Heart left ventricle (tissue), 16 donors: ENCODE data around the gene GLP1R. TPM values are rescaled to one million over a fixed set of nuclear protein-coding genes. Genes with fewer than 3 reads are reported as not detected.

ENCODE experiments used
- ATAC-seq, 4 donors: fragments of 200-7000 bp; cut with Tn5 transposase; one replicate each; pipeline ENCODE4 v1.9.1; 2020 to 2022; ENCODE audit warnings: moderate library complexity in 4 of 4, mild to moderate bottlenecking in 3 of 4, moderate number of reproducible peaks in 1 of 4
- DNase-seq, 5 donors: peaks; one replicate each; pipeline ENCODE4 v3.0.0-alpha.2; 2020
- H3K27ac ChIP-seq, 12 donors: fragments of 200-600 bp; sonication (generic) in 4 of 12; one replicate each; pipeline versions ENCODE4 v1.5.0 to v1.8.0; 2016 to 2022; ENCODE audit warnings: mild to moderate bottlenecking in 2 of 12
- H3K27me3 ChIP-seq, 9 donors: fragments of 200-600 bp; sonication (generic) in 2 of 9; one replicate each; pipeline versions ENCODE4 v1.5.1 to v1.8.0; 2016 to 2022; ENCODE audit warnings: mild to moderate bottlenecking in 3 of 9
- H3K36me3 ChIP-seq, 9 donors: fragments of 200-600 bp; sonication (generic) in 2 of 9; one replicate each; pipeline versions ENCODE4 v1.5.0 to v1.8.0; 2018 to 2022; ENCODE audit warnings: mild to moderate bottlenecking in 2 of 9
- H3K4me1 ChIP-seq, 12 donors: fragments of 200-600 bp; sonication (generic) in 4 of 12; one replicate each; pipeline versions ENCODE4 v1.5.0 to v1.8.0; 2016 to 2022; ENCODE audit warnings: mild to moderate bottlenecking in 3 of 12
- H3K4me3 ChIP-seq, 12 donors: fragments of 200-600 bp; sonication (generic) in 4 of 12; one replicate each; pipeline versions ENCODE4 v1.5.0 to v1.8.0; 2017 to 2022; ENCODE audit warnings: mild to moderate bottlenecking in 9 of 12, moderate library complexity in 4 of 12
- H3K9me3 ChIP-seq, 12 donors: fragments of 200-600 bp; sonication (generic) in 4 of 12; one replicate each; pipeline versions ENCODE4 v1.5.0 to v1.8.0; 2016 to 2022; ENCODE audit warnings: mild to moderate bottlenecking in 1 of 12
- POLR2A ChIP-seq, 2 donors: fragments of 450-650 bp; IDR thresholded peaks; one replicate each; pipeline ENCODE4 v1.6.1; 2017; ENCODE audit warnings: antibody characterized with exemption in 2 of 2, mild to moderate bottlenecking in 2 of 2, moderate library complexity in 2 of 2
- WGBS, 4 donors: extraction: QIAGEN DNeasy Blood & Tissue Kit in 2 of 4; methylation state at CpG; one replicate each; pipeline versions ENCODE4 v1.1.5 to v1.1.7; 2013 to 2018; 5-methylcytosine and 5-hydroxymethylcytosine counted together
- intact Hi-C, 10 donors: fragments of 100-400 bp; cut with DNase I; formaldehyde crosslinking; loops; one replicate each; pipeline versions ENCODE4 v1.11.1 to v1.14.2; 2022
- polyA plus RNA-seq, 2 donors: library from polyadenylated mRNA; stranded (reverse); fragments of 200-250 nt; gene quantifications; one replicate each; pipeline ENCODE4 v1.2.3, GENCODE V29; 2013
- total RNA-seq, 9 donors: library from RNA; depleted of rRNA in 2 of 9; stranded (reverse); fragments of >200 nt in 2 of 9; fragmentation: NEBNext Ultra II Directional in 3 of 9; extraction: Animal tissue kit (Norgen Biotek cat#: 25700) in 3 of 9; gene quantifications; one replicate each; pipeline versions ENCODE4 v1.1.0 to v1.2.4, GENCODE V29; 2016 to 2023
- TF ChIP-seq, protein P1 (sequence below), 12 donors: fragments of 200-600 bp; sonication (generic) in 4 of 12; IDR thresholded peaks; one replicate each; pipeline versions ENCODE4 v1.5.0 to v1.8.0; 2018 to 2022; ENCODE audit warnings: antibody characterized with exemption in 12 of 12, mild to moderate bottlenecking in 5 of 12
- donor health status: ischemic (EF 13 %, LVEDD 7.1; RV severe dilation, severe dysfunction).
- donor health status: healthy with polysubstance abuse.
- donor health status: DM: no; HTN: yes; CAD: no.
- donor health status: DM: no; HTN: no; CAD: no.
- donor health status: ischemic (EF 25% LVEDD 6.9; RV normal size, moderate dysfunction).
- donor health status: ischemic (EF 25% LVEDD 5.7; RV mildly dilated, moderate dysfunction).
- donor health status: healthy.
- donor health status: DM: yes; HTN: yes; CAD: no.
- donor health status: ischemic (EF 35%, LVEDD 5.7; RV mildly dilated, moderate dysfunction).
- donor health status: nonischemic (EF 11% LVEDD 7.7; RV severe dilation, severe dysfunction).
- donor health status: DM: yes; HTN: yes; CAD: no.
- donor health status: PGD.
- donor health status: ischemic (EF 29% LVEDD 5.4; RV normal size, mild dysfunction).
- donor health status: nonischemic (EF 23%, LVEDD 6.1; RV moderate dilation, normal function).

GLP1R gene
- total and polyA plus RNA-seq, 11 donors = 0.25 to 6.4 (median 1.6) TPM

DNA sequence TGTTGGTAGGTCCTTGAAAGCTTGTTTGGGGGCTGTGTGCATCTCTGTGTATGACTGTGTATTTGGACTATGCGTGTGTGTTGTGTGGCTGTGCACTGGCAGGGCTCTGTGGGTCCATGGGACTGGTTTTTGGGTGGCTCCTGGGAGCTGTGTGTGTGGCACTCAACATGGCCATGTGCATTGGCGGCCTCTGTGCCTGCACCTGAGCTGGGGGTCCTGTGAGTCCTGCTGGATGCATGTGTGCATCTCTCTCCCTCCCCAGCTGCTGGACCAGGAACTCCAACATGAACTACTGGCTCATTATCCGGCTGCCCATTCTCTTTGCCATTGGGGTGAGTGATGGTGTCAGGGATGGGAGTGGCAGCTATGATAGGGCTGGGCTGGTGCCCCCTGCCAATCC, 30.1 kb downstream of the GLP1R start:
- no peaks in the 10 kb centered on the region for H3K36me3 ChIP-seq
- DNase-seq = no peak
- H3K9me3 ChIP-seq = no peaks in the 10 kb centered on the region
- WGBS, 4 donors = 77 to 90% (median 88%) methylated on average over 3 of the region's 3 CpGs
- H3K27ac ChIP-seq = no peak overlapping the region
- TF ChIP-seq, protein P1, sequence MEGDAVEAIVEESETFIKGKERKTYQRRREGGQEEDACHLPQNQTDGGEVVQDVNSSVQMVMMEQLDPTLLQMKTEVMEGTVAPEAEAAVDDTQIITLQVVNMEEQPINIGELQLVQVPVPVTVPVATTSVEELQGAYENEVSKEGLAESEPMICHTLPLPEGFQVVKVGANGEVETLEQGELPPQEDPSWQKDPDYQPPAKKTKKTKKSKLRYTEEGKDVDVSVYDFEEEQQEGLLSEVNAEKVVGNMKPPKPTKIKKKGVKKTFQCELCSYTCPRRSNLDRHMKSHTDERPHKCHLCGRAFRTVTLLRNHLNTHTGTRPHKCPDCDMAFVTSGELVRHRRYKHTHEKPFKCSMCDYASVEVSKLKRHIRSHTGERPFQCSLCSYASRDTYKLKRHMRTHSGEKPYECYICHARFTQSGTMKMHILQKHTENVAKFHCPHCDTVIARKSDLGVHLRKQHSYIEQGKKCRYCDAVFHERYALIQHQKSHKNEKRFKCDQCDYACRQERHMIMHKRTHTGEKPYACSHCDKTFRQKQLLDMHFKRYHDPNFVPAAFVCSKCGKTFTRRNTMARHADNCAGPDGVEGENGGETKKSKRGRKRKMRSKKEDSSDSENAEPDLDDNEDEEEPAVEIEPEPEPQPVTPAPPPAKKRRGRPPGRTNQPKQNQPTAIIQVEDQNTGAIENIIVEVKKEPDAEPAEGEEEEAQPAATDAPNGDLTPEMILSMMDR (IDR thresholded peaks at IDR 0.05) = no peak
- no peak for TF ChIP-seq POLR2A (IDR thresholded peaks at IDR 0.05)
- ATAC-seq = no peak
- peaks cover 0 to 10% (median 0%) of the 10 kb centered on the region in 9 donors for H3K27me3 ChIP-seq
- intact Hi-C loops = no loop called here
- H3K4me1 ChIP-seq = no peaks in the 10 kb centered on the region
- H3K4me3 ChIP-seq = no peak overlapping the region

DNA sequence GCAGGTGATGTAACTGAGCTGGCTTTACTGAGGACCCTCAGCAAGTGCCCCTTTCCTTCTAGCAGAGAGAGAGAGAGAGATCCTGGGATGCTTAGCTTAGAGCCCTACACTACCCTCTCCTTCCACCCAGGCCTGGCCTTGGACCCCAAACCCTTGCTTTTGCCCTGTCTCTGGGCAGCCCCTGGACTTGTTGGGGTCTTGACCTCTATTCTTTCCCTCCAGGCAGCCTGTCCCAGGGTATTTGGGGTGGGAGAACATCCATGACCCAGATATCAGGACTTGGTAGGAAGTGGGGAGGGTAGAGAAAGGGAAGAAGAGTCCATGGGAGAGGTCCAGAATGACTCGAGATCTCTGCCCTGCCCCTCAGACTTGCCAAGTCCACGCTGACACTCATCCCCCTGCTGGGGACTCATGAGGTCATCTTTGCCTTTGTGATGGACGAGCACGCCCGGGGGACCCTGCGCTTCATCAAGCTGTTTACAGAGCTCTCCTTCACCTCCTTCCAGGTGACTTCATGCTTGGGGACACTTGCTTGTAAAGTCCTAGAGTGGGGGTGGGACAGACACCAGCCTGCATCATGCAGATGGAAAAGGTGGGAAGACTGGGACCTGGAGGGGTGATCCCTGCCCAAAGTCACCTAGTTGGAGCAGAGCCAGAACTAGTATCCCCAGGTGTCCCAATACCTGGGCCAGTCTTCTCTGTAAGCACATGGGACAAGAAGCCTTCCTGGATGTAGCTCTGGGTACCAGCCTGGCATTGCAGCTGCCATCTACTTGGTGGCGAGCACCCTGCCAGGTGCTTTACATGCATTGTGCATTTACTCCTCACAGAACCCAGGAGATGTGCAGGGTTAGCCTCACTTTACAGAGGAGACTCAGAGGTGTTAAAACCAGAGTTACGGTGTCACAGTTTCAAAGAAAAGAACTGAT, 30.9 kb downstream of the GLP1R start:
- TF ChIP-seq, protein P1 (IDR thresholded peaks at IDR 0.05) = no peak
- TF ChIP-seq POLR2A (IDR thresholded peaks at IDR 0.05) = no peak
- H3K4me3 ChIP-seq = no peak overlapping the region
- 85 to 86% (median 86%) methylated on average over 7 to 8 of the region's 8 CpGs for WGBS, 4 donors
- peaks cover 0 to 11% (median 0%) of the 10 kb centered on the region in 9 donors for H3K27me3 ChIP-seq
- H3K4me1 ChIP-seq = no peaks in the 10 kb centered on the region
- H3K9me3 ChIP-seq = no peaks in the 10 kb centered on the region
- intact Hi-C loops = loop anchor here in 2 of 10 donors (10.0 kb wide), 2 partner anchors 105 to 225 kb away; no protein-coding TSS in a partner anchor
- H3K27ac ChIP-seq = no peak overlapping the region
- DNase-seq = no peak
- no peak for ATAC-seq
- no peaks in the 10 kb centered on the region for H3K36me3 ChIP-seq

DNA sequence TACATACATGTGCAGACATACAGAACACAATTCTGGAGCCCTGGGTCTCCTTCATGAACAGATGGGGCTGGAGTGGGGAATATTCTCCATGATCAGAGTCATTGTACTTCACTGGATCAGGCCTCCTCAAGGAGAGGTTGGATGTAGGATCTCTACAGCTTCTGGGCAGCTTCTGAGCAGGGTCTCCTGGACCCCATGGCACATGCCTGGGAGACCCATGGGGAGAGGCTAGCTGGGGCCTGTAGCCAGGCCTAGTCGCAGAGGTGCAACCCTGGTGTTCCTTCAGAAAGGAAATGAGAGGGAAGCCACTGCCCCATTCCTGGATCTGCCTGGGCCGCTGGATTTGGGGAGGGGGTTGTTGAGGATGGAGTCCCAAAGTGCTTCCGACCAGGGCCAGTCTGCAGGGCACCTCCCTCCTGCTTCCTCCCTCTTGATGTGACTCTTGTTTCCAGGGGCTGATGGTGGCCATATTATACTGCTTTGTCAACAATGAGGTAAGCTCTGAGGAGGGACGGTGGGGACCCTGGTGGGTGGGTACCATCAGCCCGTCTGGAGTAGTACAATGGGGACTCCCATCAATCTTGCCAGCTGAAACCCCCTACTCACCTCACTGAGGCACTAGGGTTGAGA, 31.8 kb downstream of the GLP1R start:
- ATAC-seq (no peak), DNase-seq (no peak)
- Histone ChIP-seq H3K36me3 (no peaks in the 10 kb centered on the region), H3K27ac (no peak overlapping the region), H3K9me3 (no peaks in the 10 kb centered on the region), H3K4me3 (no peak overlapping the region), H3K4me1 (no peaks in the 10 kb centered on the region), H3K27me3 (peaks cover 0 to 11% (median 0%) of the 10 kb centered on the region in 9 donors)
- 68 to 100% (median 86%) methylated on average over 1 to 5 of the region's 5 CpGs for WGBS, 4 donors
- intact Hi-C loops = loop anchor here in 2 of 10 donors (10.0 kb wide), 2 partner anchors 106 to 224 kb away; no protein-coding TSS in a partner anchor
- no peak for TF ChIP-seq POLR2A (IDR thresholded peaks at IDR 0.05)
- TF ChIP-seq, protein P1 (IDR thresholded peaks at IDR 0.05) = no peak

DNA sequence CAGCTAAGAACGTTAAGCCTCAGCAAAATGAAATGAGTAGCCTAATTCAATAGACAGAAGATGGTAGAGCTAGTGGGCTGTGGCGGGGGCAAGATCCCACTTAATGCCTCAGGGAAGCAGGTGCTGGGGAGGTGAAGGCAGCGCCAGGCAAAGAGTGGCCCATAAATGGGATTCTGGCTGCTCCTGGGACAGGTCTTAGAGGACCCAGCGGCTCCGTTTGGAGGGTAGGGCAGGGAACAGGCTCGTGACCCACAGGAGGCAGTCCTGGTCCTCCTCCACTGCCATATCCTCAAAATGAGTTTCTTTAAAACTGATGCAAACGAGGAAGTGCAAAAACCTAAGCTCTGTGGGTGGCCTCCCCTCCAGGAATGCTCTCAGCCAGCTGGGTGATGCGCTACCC, 33.7 kb downstream of the GLP1R start:
- WGBS, 4 donors = 72 to 81% (median 79%) methylated on average over 8 of the region's 8 CpGs
- intact Hi-C loops = loop anchor here in 2 of 10 donors (10.0 kb wide), 2 partner anchors 108 to 222 kb away; no protein-coding TSS in a partner anchor
- ATAC-seq = no peak
- TF ChIP-seq, protein P1 (IDR thresholded peaks at IDR 0.05) = no peak
- TF ChIP-seq POLR2A (IDR thresholded peaks at IDR 0.05) = no peak
- Histone ChIP-seq H3K9me3 (no peaks in the 10 kb centered on the region), H3K4me3 (no peak overlapping the region), H3K36me3 (no peaks in the 10 kb centered on the region), H3K27me3 (peaks cover 0 to 11% (median 0%) of the 10 kb centered on the region in 9 donors), H3K4me1 (peaks cover 0 to 7% (median 0%) of the 10 kb centered on the region in 12 donors), H3K27ac (no peak overlapping the region)
- no peak for DNase-seq
